Uterus (tissue), 2 donors: Measurements from ENCODE around the gene PPP2R2B.

Experiments used
- CTCF ChIP-seq, 4 experiments: fragments of 200-600 bp in 2 of 4; fragments of 450-650 bp in 2 of 4; sonication (generic) in 2 of 4; IDR thresholded peaks; one replicate each; pipeline ENCODE4 v1.5.1; 2016 to 2019; ENCODE audit warnings: antibody characterized with exemption in 4 of 4, mild to moderate bottlenecking in 2 of 4, moderate library complexity in 1 of 4
- POLR2A ChIP-seq, 2 donors: fragments of 450-650 bp; IDR thresholded peaks; one replicate each; pipeline ENCODE4 v1.6.1; 2016; ENCODE audit warnings: antibody characterized with exemption in 2 of 2, mild to moderate bottlenecking in 1 of 2, moderate library complexity in 1 of 2

DNA sequence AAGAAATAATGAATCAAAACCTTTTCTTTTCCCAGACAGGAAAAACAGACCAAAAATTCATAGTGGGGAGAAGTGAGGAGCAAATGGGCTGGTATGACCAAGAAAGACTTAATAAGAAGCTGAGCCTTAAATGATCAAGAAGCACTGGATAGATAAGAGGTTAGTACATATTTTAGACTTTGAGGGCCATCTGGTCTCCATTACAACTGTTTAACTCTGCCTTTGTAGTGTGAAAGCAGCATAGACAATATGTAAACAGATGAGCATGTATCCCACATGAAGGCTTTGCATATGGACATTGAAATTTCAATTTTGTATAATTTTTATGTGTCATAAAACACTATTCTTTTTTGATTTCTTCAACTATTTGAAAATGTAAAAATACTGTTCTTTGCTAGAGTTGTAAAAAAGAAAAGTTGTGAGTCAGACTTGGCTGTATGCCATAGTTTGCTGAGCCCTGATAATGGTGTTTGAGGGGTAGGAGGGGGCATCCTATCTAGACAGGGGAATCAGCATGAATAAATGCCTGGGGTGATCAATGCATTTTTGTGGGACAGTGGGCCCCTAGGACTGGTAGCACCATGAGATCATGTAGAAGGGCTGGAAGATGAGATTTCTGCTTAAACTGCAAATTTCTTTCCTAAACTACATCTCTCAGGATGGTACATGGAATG lies 270.8 kb downstream of the PPP2R2B start:
- TF ChIP-seq CTCF (IDR thresholded peaks at IDR 0.05) = no peak
- TF ChIP-seq POLR2A (IDR thresholded peaks at IDR 0.05) = no peak
